ENCODE results near the gene EPB41.

EPB41 gene

GRCh38 chr1:28891256-28891655 is 23.1 kb upstream of the EPB41 start:
- no peak for DNase-seq

GRCh38 chr1:28893403-28894102 is 20.8 kb upstream of the EPB41 start:
- DNase-seq: peak; percentile 21 to 27

GRCh38 chr1:28894785-28895184 is 19.6 kb upstream of the EPB41 start:
- DNase-seq: no peak

- no peak for DNase-seq
Measured at GRCh38 chr1:28895896-28896608, 18.3 kb upstream of the EPB41 start.

- no peak for DNase-seq
Measured at GRCh38 chr1:28896609-28896986, 17.8 kb upstream of the EPB41 start.

GRCh38 chr1:28897789-28898188 is 16.6 kb upstream of the EPB41 start:
- DNase-seq: no peak

- DNase-seq: no peak
Measured at GRCh38 chr1:28898405-28898881, 15.9 kb upstream of the EPB41 start.

- no peak for DNase-seq
Measured at GRCh38 chr1:28899267-28899666, 15.1 kb upstream of the EPB41 start.

GRCh38 chr1:28900562-28900961 is 13.8 kb upstream of the EPB41 start:
- no peak for DNase-seq

- no peak for DNase-seq
Measured at GRCh38 chr1:28902738-28903137, 11.6 kb upstream of the EPB41 start.

- DNase-seq: no peak
Measured at GRCh38 chr1:28905921-28906666, 8.3 kb upstream of the EPB41 start.

- DNase-seq: no peak
Measured at GRCh38 chr1:28909198-28909597, 5.2 kb upstream of the EPB41 start.

- DNase-seq: no peak
Measured at GRCh38 chr1:28910379-28911115, 3.8 kb upstream of the EPB41 start.

- DNase-seq: no peak
Measured at GRCh38 chr1:28913786-28914227, 562 bp upstream of the EPB41 start.

- peak; percentile 54 to 62 for DNase-seq
Measured at GRCh38 chr1:28915031-28915895, 894 bp downstream of the EPB41 start.

GRCh38 chr1:28917757-28918118 is 3.4 kb downstream of the EPB41 start:
- peak; percentile 16 to 37 for DNase-seq

- no peak for DNase-seq
Measured at GRCh38 chr1:28921286-28921869, 7.0 kb downstream of the EPB41 start.

- DNase-seq: no peak
Measured at GRCh38 chr1:28925350-28925891, 11.1 kb downstream of the EPB41 start.

GRCh38 chr1:28926629-28927265 is 12.4 kb downstream of the EPB41 start:
- DNase-seq: no peak

GRCh38 chr1:28927266-28927647 is 12.9 kb downstream of the EPB41 start:
- no peak for DNase-seq

Measured in activated CD4-positive, alpha-beta T cell treated with anti-CD3 and anti-CD28 coated beads, Interleukin-2, amount 50 U/mL, for 48 hours (primary cell).